IgD-negative memory B cell (primary cell): ENCODE measurements around the gene SLC40A1. TPM values are rescaled to one million over a fixed set of nuclear protein-coding genes. Genes with fewer than 3 reads are reported as not detected.

Experiments used
- polyA plus RNA-seq: library from polyadenylated mRNA; unstranded; fragments of 300-500 nt; fragmentation: Illumina TruSeq; gene quantifications from one replicate; pipeline ENCODE4 v1.2.3, GENCODE V29; 2021

The SLC40A1 gene
- polyA plus RNA-seq, 1 donor from 2014 or later, result 2.3 TPM

Other genes starting within 250 kb of the SLC40A1 start
- 11.0 TPM for gene WDR75, start 139.3 kb downstream of the SLC40A1 start, polyA plus RNA-seq
- 43.5 TPM for gene ASNSD1, start 80.7 kb upstream of the SLC40A1 start, polyA plus RNA-seq
- 10.0 TPM for gene ANKAR, start 93.9 kb upstream of the SLC40A1 start, polyA plus RNA-seq
- gene OSGEPL1, start 182.0 kb upstream of the SLC40A1 start, polyA plus RNA-seq, result 9.3 TPM
- gene ORMDL1, start 203.6 kb upstream of the SLC40A1 start, polyA plus RNA-seq, result 72.7 TPM
- gene PMS1, start 203.7 kb upstream of the SLC40A1 start, polyA plus RNA-seq, result 20.1 TPM